Activated CD4-positive, alpha-beta memory T cell treated with anti-CD3 and anti-CD28 coated beads for 36 hours (primary cell): Measurements from ENCODE around the gene STPG1. TPM values are rescaled to one million over a fixed set of nuclear protein-coding genes. Genes with fewer than 3 reads are reported as not detected.
A peak's percentile ranks its signal among the peaks of the same experiment; 100 is the strongest.

Experiments
- CTCF ChIA-PET: fragments of 350-600 bp; sonication (Branson Sonifier 250); formaldehyde crosslinking; loops from one replicate; lab custom pipeline; 2021; ENCODE audit warnings: antibody characterized with exemption, inconsistent platforms; lab: Charles Lee
- POLR2A ChIA-PET: fragments of 350-600 bp; sonication (Branson Sonifier 250); formaldehyde crosslinking; loops from one replicate; lab custom pipeline; 2021; ENCODE audit warnings: antibody characterized with exemption; lab: Charles Lee
- DNase-seq: peaks from one replicate; pipeline ENCODE4 v3.0.0-alpha.2; 2020
- H3K27ac Mint-ChIP-seq: one replicate; pipeline ENCODE4 v1.8.0; 2021; ENCODE audit warnings: mixed read lengths
- H3K27me3 Mint-ChIP-seq: one replicate; pipeline ENCODE4 v1.8.0; 2021; ENCODE audit warnings: mixed read lengths
- H3K36me3 Mint-ChIP-seq: one replicate; pipeline ENCODE4 v1.8.0; 2021; ENCODE audit warnings: mixed read lengths
- H3K4me1 Mint-ChIP-seq: one replicate; pipeline ENCODE4 v1.8.0; 2021; ENCODE audit warnings: low read depth, mixed read lengths
- H3K4me3 Mint-ChIP-seq: one replicate; pipeline ENCODE4 v1.8.0; 2021; ENCODE audit warnings: mild to moderate bottlenecking, mixed read lengths
- H3K9me3 Mint-ChIP-seq: one replicate; pipeline ENCODE4 v1.8.0; 2021; ENCODE audit warnings: mixed read lengths
- intact Hi-C: fragments of 100-400 bp; cut with micrococcal nuclease; formaldehyde crosslinking; loops from one replicate; pipeline ENCODE4 v1.15.1; 2023
- total RNA-seq, 2 experiments: library from RNA; stranded (reverse); gene quantifications; one replicate each; pipeline ENCODE4 v1.2.3, GENCODE V29; 2021

STPG1 gene
- total RNA-seq, 2 experiments from 2014 or later = 7.5 to 8.3 TPM

DNA sequence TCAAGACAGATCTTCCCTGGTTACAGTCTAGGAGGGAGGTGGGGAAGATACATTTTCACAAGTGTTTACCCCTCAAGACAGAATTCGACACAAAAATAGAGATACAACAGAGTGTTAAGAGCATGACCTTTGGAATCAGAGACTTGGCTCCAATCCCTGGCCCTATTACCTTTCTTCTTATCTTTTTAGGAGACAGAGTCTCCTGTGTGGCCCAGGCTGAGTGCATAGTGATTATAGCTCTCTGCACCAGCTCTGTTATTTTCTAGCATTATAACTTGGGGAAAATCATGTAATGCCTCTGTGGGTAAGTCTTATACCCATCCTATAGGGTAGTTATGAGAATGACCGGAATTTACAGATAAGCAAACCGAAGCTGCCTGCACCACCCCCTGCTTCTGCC, 11.9 kb upstream of the STPG1 start:
- no peak for DNase-seq
- POLR2A ChIA-PET = interaction anchor here (1.2 kb wide), 1 partner anchor 79 kb away, joined by 3 read pairs; no protein-coding TSS in a partner anchor
- no peaks in the 10 kb centered on the region for H3K27me3 Mint-ChIP-seq
- H3K27ac Mint-ChIP-seq = no peak overlapping the region
- peaks cover 37% of the 10 kb centered on the region for H3K36me3 Mint-ChIP-seq
- CTCF ChIA-PET = interaction anchor here (0.8 to 3.3 kb wide), 4 partner anchors 10 to 616 kb away, joined by 3 to 34 read pairs (median 5); partner anchors contain the start of genes NIPAL3 and STPG1
- intact Hi-C loops = no loop called here
- no peaks in the 10 kb centered on the region for H3K9me3 Mint-ChIP-seq
- H3K4me3 Mint-ChIP-seq = no peak overlapping the region
- peaks cover 46% of the 10 kb centered on the region for H3K4me1 Mint-ChIP-seq

DNA sequence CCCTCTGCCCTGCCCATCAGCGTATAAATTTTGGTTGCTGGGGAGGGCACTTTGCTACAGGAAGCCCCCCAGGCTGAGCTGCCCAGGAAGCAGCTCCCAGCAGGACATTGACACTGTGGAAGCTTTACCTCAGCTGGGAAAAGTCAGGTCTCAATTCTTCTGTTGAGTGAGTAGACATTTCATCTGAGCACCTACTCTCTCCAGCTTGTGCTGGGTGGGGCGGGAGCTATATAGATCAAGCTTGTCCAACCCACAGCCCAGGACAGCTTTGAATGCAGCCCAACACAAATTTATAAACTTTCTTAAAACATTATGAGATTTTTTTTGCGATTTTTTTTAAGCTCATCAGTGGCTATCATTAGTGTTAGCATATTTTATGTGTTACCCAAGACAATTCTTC, 11.4 kb upstream of the STPG1 start:
- H3K27ac Mint-ChIP-seq = no peak overlapping the region
- intact Hi-C loops = no loop called here
- no peak for DNase-seq
- no peaks in the 10 kb centered on the region for H3K27me3 Mint-ChIP-seq
- peaks cover 39% of the 10 kb centered on the region for H3K36me3 Mint-ChIP-seq
- no peaks in the 10 kb centered on the region for H3K9me3 Mint-ChIP-seq
- peaks cover 49% of the 10 kb centered on the region for H3K4me1 Mint-ChIP-seq
- CTCF ChIA-PET = interaction anchor here (0.8 to 3.3 kb wide), 5 partner anchors 10 to 615 kb away, joined by 3 to 34 read pairs (median 4); partner anchors contain the start of genes NIPAL3 and STPG1
- no peak overlapping the region for H3K4me3 Mint-ChIP-seq
- POLR2A ChIA-PET = interaction anchor here (1.2 to 1.7 kb wide), 2 partner anchors 79 to 116 kb away, joined by 3 to 4 read pairs; no protein-coding TSS in a partner anchor

DNA sequence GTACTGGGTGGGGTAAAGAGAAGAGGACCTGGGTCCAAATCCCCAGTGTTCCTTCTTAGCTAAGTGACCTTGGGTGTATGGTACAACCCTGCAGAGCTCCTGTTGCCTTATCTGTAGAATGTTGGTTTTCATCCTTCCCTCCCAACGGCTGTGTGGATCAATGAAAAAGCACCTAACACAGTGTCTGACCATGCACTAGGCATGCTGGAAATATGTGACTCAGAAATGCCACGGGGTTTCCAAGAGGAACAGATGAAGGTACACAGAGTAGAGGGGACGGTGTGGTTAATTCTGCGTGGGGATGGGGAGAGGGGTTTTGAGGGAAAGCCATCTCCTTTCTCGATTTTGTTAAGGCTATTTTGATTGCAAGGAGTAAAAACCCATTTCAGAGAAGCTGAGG, 10.6 kb upstream of the STPG1 start:
- Mint-ChIP-seq H3K27ac (peak overlapping the region; percentile 9), H3K9me3 (no peaks in the 10 kb centered on the region), H3K27me3 (no peaks in the 10 kb centered on the region), H3K36me3 (peaks cover 44% of the 10 kb centered on the region), H3K4me1 (peaks cover 52% of the 10 kb centered on the region), H3K4me3 (no peak overlapping the region)
- CTCF ChIA-PET = interaction anchor here (0.7 to 3.3 kb wide), 5 partner anchors 9 to 614 kb away, joined by 3 to 34 read pairs (median 4); partner anchors contain the start of genes NIPAL3 and STPG1
- intact Hi-C loops = no loop called here
- DNase-seq = peak; percentile 21
- POLR2A ChIA-PET = interaction anchor here (1.2 to 1.7 kb wide), 3 partner anchors 9 to 116 kb away, joined by 3 to 4 read pairs (median 3); partner anchors contain the start of gene NIPAL3

DNA sequence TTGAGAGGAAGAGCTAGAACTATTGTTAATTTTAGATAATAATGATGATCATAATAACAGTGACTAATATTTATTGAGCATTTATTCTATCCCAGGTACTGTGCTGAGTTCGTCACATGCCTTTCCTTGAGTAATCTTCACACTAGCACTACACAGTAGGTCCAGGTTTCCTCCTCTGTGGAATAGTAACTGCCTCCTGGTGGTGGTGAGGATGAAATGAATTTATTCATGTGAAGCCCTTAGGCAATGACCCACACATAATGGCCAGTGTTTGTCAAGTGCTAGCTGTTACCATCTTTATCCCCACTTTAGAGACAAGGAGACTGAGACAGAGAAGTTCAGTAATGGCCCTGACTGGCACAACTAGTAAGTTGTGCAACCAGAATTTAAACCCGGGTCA, 7.9 kb upstream of the STPG1 start:
- no peak for DNase-seq
- intact Hi-C loops = no loop called here
- Mint-ChIP-seq H3K4me3 (no peak overlapping the region), H3K9me3 (no peaks in the 10 kb centered on the region), H3K27me3 (no peaks in the 10 kb centered on the region), H3K4me1 (peaks cover 66% of the 10 kb centered on the region), H3K36me3 (peaks cover 49% of the 10 kb centered on the region), H3K27ac (no peak overlapping the region)
- ChIA-PET POLR2A (no interaction called here), CTCF (interaction anchor here (0.9 to 2.2 kb wide), 3 partner anchors 166 to 223 kb away, joined by 3 to 10 read pairs (median 3); no protein-coding TSS in a partner anchor)

DNA sequence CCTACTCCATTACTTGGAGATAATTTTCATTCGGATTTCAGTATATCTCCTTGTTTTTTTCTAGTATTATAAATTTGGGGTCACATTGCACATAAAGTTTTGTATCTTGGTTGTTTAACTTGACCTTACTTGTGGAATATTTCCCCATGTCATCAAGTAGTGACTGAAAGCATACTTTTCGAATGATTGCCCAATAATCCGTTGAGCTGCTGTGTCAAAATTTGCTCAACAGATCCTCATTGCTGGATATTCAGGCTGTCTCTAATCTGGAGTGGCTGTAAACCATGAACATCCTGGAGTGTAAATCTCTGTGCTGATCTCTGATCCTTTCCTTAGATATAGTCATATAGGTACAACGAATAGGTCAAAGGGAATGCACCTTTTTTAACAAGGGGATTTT, 7.0 kb upstream of the STPG1 start:
- CTCF ChIA-PET = interaction anchor here (2.2 kb wide), 1 partner anchor 167 kb away, joined by 10 read pairs; no protein-coding TSS in a partner anchor

DNA sequence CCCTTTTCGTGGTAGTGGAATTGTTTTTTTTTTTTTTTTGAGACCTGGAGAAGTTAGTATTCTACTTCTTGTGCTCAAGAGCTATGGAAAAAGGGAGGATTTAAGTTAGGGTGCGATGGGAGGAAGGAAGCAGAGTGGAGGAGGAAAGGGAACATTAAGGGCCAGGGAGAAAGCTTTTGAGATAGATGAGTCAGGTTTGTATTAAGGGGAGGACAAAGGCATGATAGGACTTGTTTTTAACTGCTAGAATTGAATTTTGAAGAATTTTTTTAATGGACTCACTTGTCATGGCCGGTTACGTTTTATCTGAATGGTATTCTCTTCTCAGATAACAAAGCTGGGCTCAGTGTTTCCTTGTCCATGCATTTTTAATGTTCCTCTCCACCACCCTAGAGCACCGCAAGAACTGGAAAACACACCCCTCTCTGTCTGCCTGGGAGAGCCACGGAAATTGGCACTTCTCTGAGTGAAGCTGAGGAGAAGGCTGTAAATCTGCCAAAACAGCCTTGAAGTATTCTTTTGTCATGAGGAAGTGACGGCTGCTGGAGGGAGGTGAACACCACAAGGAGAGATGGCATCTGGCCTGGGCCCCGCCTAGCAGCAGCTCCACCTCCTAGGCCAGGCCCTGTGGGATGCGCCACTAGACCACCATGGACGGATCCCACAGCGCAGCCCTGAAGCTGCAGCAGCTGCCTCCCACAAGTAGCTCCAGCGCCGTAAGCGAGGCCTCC, 5.5 kb upstream of the STPG1 start:
- H3K27me3 Mint-ChIP-seq = no peaks in the 10 kb centered on the region
- H3K4me1 Mint-ChIP-seq = peaks cover 68% of the 10 kb centered on the region
- no peak overlapping the region for H3K27ac Mint-ChIP-seq
- peaks cover 40% of the 10 kb centered on the region for H3K36me3 Mint-ChIP-seq
- DNase-seq = no peak
- intact Hi-C loops = loop anchor here (5.0 to 10.0 kb wide), 3 partner anchors 437 to 816 kb away; partner anchors contain the start of genes PNRC2, SRSF10 and SYF2
- H3K9me3 Mint-ChIP-seq = no peaks in the 10 kb centered on the region
- ChIA-PET POLR2A (no interaction called here), CTCF (interaction anchor here (0.6 to 8.8 kb wide), 5 partner anchors 9 to 220 kb away, joined by 3 to 107 read pairs (median 4); no protein-coding TSS in a partner anchor)
- H3K4me3 Mint-ChIP-seq = no peak overlapping the region

More for the DNA sequence above, 7.0 kb upstream of the STPG1 start:
- Mint-ChIP-seq H3K4me1 (peaks cover 66% of the 10 kb centered on the region), H3K27me3 (no peaks in the 10 kb centered on the region), H3K27ac (no peak overlapping the region), H3K9me3 (no peaks in the 10 kb centered on the region), H3K4me3 (no peak overlapping the region), H3K36me3 (peaks cover 44% of the 10 kb centered on the region)
- no peak for DNase-seq
- intact Hi-C loops = no loop called here
- POLR2A ChIA-PET = no interaction called here

DNA sequence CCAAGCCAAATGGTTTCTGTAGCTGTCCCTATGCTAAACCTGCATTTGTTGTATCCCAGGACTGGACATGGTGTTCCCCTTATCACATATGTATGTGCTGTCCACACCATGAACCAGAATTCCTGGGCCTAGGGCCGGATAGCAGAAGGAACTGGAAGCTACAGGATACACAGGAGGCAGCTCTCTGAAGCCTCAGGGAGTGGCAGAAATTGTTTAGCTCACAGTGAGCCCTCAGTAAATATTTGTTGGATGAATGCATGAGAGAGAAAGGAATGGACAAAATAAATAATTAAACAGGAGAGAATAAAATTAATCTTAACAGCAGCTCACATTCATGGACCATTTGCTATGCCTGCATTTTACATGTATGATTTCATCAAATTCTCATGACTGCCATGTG, 4.1 kb upstream of the STPG1 start:
- Mint-ChIP-seq H3K27me3 (no peaks in the 10 kb centered on the region), H3K27ac (no peak overlapping the region), H3K4me3 (peak overlapping the region; percentile 98), H3K36me3 (peaks cover 33% of the 10 kb centered on the region), H3K9me3 (no peaks in the 10 kb centered on the region), H3K4me1 (peaks cover 58% of the 10 kb centered on the region)
- intact Hi-C loops = loop anchor here (5.0 to 10.0 kb wide), 3 partner anchors 435 to 817 kb away; partner anchors contain the start of genes PNRC2, SRSF10 and SYF2
- POLR2A ChIA-PET = interaction anchor here (4.0 kb wide), 1 partner anchor 85 kb away, joined by 36 read pairs; the partner anchor contains the start of gene RCAN3
- no peak for DNase-seq
- CTCF ChIA-PET = interaction anchor here (0.6 to 8.8 kb wide), 12 partner anchors 26 to 267 kb away, joined by 3 to 107 read pairs (median 10); no protein-coding TSS in a partner anchor

DNA sequence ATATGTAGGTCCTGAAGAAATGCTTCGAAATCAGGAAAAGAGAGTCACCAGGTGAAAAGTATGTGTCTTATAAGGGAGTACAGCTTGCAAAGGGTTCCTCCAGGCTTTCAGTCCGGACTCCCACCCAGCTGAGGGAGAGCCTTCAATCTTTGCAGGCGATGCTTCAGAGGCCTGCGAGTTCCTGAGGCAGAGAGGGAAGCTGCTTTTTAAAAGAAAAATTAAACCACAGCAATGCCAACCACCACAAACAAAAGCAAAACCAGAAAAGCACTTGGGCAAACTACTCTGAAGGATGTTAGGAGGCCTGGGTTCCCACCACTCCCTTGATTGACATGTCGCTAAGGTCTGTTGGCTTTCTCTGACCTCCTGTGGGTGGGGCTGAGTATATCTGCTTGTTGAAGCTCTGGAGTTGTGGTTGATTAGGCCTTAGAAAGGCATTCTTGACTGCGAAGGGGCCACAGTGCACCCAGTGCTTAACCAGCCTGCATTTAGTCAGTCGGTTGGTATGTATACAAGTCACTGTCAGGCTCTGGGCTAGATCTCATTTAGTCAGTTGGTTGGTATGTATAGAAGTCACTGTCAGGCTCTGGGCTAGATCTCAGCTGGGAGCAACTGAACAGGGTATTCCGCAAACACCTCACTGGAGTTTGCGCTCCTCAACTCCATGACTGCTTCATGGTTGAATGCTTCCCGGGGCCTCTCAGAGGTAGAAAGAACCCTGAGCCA, 3.2 kb upstream of the STPG1 start:
- Mint-ChIP-seq H3K36me3 (peaks cover 26% of the 10 kb centered on the region), H3K4me1 (peaks cover 59% of the 10 kb centered on the region), H3K27ac (peak overlapping the region; percentile 89), H3K27me3 (no peaks in the 10 kb centered on the region), H3K9me3 (no peaks in the 10 kb centered on the region), H3K4me3 (peak overlapping the region; percentile 98)
- peak; percentile 67 for DNase-seq
- intact Hi-C loops = loop anchor here (5.0 to 10.0 kb wide), 3 partner anchors 435 to 818 kb away; partner anchors contain the start of genes PNRC2, SRSF10 and SYF2
- CTCF ChIA-PET = interaction anchor here (0.6 to 8.8 kb wide), 22 partner anchors 8 to 582 kb away, joined by 3 to 107 read pairs (median 12); partner anchors contain the start of gene RCAN3
- POLR2A ChIA-PET = interaction anchor here (2.1 to 4.0 kb wide), 2 partner anchors 85 to 119 kb away, joined by 9 to 36 read pairs; partner anchors contain the start of gene RCAN3

DNA sequence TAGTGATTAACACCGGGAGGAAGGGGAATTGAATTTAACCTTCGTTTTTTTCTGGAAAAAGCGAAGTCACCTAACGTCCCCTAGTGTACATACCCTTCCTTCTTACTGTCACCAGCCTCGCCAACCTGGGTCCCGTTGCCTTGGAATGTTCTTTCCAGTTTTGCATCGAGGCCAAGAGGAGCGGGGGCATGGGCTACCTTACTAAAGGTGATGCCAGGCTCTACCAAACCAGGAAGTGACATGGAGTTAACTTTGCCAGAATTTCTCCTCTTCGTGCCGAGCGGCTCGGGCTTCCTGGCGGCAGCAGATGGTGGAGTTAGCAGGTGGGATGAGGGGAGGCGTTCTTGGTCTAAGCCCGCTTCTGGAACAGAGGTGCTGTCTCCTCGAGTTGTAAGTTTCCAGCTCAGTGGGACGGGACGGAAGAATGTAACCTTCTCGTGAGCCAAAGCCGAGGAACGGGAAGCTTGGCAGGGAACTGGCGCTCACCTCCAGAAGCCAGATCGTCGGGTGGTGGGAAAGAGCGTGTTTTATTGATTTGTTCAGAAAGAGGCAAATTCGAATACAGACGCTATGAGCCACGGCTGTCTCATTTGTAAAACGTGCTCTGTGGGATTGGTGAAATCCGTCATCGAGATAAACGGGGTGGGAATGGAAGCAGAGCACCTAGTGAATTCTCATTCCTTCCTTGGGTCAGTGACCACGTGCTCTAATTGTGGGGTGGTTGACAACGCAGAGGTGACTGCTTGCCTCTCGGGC, 2.5 kb upstream of the STPG1 start:
- intact Hi-C loops = loop anchor here (1.0 to 10.0 kb wide), 11 partner anchors 65 to 819 kb away; partner anchors contain the start of genes PNRC2, SRSF10 and SYF2
- Mint-ChIP-seq H3K4me1 (peaks cover 57% of the 10 kb centered on the region), H3K4me3 (peak overlapping the region; percentile 98), H3K27me3 (no peaks in the 10 kb centered on the region), H3K27ac (peak overlapping the region; percentile 89), H3K36me3 (peaks cover 20% of the 10 kb centered on the region), H3K9me3 (no peaks in the 10 kb centered on the region)
- DNase-seq = peak; percentile 16
- ChIA-PET CTCF (interaction anchor here (0.6 to 8.8 kb wide), 56 partner anchors 9 to 419 kb away, joined by 3 to 107 read pairs (median 5); partner anchors contain the start of genes CLIC4, RCAN3 and SRRM1), POLR2A (interaction anchor here (0.7 to 4.0 kb wide), 6 partner anchors 65 to 120 kb away, joined by 3 to 36 read pairs (median 5); partner anchors contain the start of gene RCAN3)

DNA sequence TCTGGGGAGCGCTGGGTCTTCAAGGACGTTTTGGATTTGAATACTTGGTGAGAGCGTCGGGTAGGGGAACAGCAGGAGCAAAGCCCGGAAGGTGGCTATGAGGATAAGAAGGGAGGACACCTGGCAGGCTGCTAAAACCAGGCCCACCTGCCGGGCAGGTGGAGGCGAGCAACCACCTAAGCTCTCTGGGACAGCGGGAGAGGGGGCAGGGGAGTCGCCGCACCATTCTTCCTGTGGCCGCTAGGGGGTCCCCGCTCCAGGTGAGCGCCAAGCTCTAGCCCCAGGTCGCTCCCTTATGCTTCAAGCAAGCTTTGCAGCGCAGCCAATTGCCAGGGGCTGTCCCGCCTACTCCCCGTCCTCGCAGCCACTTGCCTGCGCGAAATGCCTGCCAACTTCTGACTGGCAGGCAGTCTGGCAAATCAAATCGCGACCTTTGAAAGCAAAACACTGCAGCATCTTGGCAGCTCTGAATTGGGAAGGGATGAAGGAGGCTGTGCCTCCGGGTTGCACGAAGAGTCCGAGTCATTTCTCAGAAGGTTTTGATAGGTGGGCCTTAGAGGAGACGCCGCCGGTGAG, 1.8 kb upstream of the STPG1 start, which contains the start of gene NIPAL3:
Gene NIPAL3 (plus strand): TSS at position 469 of the 576 bp plus-strand sequence. CDS start 3,746 bp downstream, outside the sequence.
- ChIA-PET CTCF (interaction anchor here (0.6 to 8.8 kb wide), 55 partner anchors 10 to 419 kb away, joined by 3 to 107 read pairs (median 5); partner anchors contain the start of genes CLIC4, RCAN3 and SRRM1), POLR2A (interaction anchor here (0.7 to 4.0 kb wide), 11 partner anchors 8 to 456 kb away, joined by 3 to 36 read pairs (median 3); partner anchors contain the start of genes PNRC2 and RCAN3)
- DNase-seq = peak; percentile 99
- H3K4me3 Mint-ChIP-seq = peak within 1 kb of the TSS; percentile 98
- H3K27me3 Mint-ChIP-seq = no peaks in the 10 kb centered on the region
- intact Hi-C loops = loop anchor here (1.0 to 10.0 kb wide), 11 partner anchors 66 to 819 kb away; partner anchors contain the start of genes PNRC2, SRSF10 and SYF2
- H3K4me1 Mint-ChIP-seq = peaks cover 51% of the 10 kb centered on the region
- H3K27ac Mint-ChIP-seq = peak within 1 kb of the TSS; percentile 89
- H3K9me3 Mint-ChIP-seq = no peaks in the 10 kb centered on the region
- peaks cover 16% of the 10 kb centered on the region for H3K36me3 Mint-ChIP-seq
